Muscle of back (tissue), 13 donors: ENCODE data around the gene ARL6IP6. TPM values are rescaled to one million over a fixed set of nuclear protein-coding genes. Genes with fewer than 3 reads are reported as not detected.
A peak's percentile ranks its signal among the peaks of the same experiment; 100 is the strongest.

Experiments
- DNase-seq, 3 donors: peaks; one replicate each; pipeline versions ENCODE4 v3.0.0 to v3.0.0-alpha.2; 2013
- long read RNA-seq, 9 donors: transcript quantifications; one replicate each; lab custom pipeline, GENCODE V29; 2026
- polyA plus RNA-seq, 10 donors: library from polyadenylated mRNA; unstranded; fragments of 120-200 nt; gene quantifications; one replicate each; pipeline ENCODE4 v1.2.1, GENCODE V29; 2013; ENCODE audit not compliant: insufficient read length in 10 of 10

Gene ARL6IP6
- polyA plus RNA-seq, result 10 to 100 TPM; 34.7 to 54.5 (median 43.0) TPM
- long read RNA-seq, donor 1, transcript ARL6IP6-201 (4 exons, 2,805 nt), result major isoform, 23 of 25 reads
- long read RNA-seq, donor 1, partial matches to known transcripts, result 0 of 25 reads
- long read RNA-seq, donor 1, other reads (novel, unspliced or antisense), result 0 of 25 reads
- long read RNA-seq, donor 2, transcript ARL6IP6-201 (4 exons, 2,805 nt), result major isoform, 13 of 14 reads
- long read RNA-seq, donor 2, partial matches to known transcripts, result 0 of 14 reads
- long read RNA-seq, donor 2, other reads (novel, unspliced or antisense), result 0 of 14 reads
- long read RNA-seq, donor 3, result 0 reads
- long read RNA-seq, donor 4, transcript ARL6IP6-201 (4 exons, 2,805 nt), result major isoform, 15 of 15 reads
- long read RNA-seq, donor 4, partial matches to known transcripts, result 0 of 15 reads
- long read RNA-seq, donor 4, other reads (novel, unspliced or antisense), result 0 of 15 reads
- long read RNA-seq, donor 5, transcript ARL6IP6-201 (4 exons, 2,805 nt), result major isoform, 14 of 15 reads
- long read RNA-seq, donor 5, partial matches to known transcripts, result 0 of 15 reads
- long read RNA-seq, donor 5, other reads (novel, unspliced or antisense), result 0 of 15 reads
- long read RNA-seq, donor 6, transcript ARL6IP6-201 (4 exons, 2,805 nt), result major isoform, 24 of 25 reads
- long read RNA-seq, donor 6, partial matches to known transcripts, result 0 of 25 reads
- long read RNA-seq, donor 6, other reads (novel, unspliced or antisense), result 0 of 25 reads
- long read RNA-seq, donor 7, transcript ARL6IP6-201 (4 exons, 2,805 nt), result major isoform, 12 of 13 reads
- long read RNA-seq, donor 7, partial matches to known transcripts, result 0 of 13 reads
- long read RNA-seq, donor 7, other reads (novel, unspliced or antisense), result 0 of 13 reads
- long read RNA-seq, donor 8, transcript ARL6IP6-201 (4 exons, 2,805 nt), result major isoform, 19 of 19 reads
- long read RNA-seq, donor 8, partial matches to known transcripts, result 0 of 19 reads
- long read RNA-seq, donor 8, other reads (novel, unspliced or antisense), result 0 of 19 reads
- long read RNA-seq, donor 9, partial matches to known transcripts, result 0 of 3 reads
- long read RNA-seq, donor 9, other reads (novel, unspliced or antisense), result 0 of 3 reads

DNA sequence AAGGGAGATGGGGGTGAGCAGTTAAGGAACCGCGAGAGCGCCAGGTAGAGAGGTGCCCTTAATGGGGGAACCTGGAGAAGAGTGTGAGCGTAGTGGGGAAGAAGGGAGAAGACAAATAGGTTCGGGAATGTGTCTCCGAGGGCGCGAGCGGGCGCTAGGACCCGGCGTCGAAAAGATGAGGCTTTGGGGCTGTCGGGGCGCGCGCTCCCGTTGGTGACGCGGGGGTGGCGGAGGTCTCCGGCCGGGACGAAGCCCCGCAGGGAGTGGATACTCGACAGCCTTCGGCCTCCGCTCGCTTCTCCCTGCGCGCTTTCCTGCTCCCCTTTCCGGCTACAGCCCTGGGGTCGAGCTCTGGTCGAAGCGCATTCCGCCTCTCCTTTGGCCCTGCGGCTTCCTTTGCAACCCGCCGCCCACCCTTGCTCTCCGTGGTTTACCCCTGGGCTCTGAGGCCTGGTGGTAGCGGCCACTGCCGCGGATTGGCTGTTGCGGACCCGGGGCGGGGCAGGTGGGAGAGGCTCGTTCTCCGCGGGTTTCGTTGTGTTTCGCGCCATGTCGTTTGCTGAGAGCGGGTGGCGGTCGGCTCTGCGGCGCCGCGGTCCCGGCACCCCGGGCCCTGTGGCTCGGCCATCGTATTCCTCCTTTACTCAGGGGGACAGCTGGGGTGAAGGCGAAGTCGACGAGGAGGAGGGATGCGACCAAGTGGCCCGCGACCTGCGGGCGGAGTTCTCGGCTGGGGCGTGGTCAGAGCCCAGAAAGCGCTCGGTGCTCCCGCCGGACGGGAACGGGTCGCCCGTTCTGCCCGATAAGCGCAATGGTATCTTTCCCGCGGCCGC, at the start of gene ARL6IP6:
TSS of gene ARL6IP6 (plus strand) at position 545 of the 833 bp plus-strand sequence. CDS start at position 550, 5 bp downstream.
- DNase-seq, result peak; percentile 93 to 99 (median 95)

DNA sequence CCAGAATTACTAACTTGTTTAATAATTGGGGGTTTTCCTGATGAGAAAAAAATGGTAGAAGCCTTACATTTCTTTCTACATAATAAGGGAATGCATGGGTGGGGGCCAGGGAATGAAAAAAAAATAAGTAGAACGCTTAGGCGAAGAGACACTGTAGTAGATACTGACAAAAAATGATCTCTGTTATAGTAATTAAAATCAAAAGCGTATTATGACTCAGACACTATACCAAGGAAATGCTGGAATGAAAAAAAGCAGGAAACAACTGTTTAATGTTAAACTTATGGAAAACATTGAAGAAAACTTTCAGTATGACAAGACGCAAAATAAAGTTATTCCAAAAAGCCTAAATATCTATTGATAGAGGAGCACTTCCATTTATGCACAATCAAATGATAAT, 44.1 kb upstream of the ARL6IP6 start:
- DNase-seq, result no peak

DNA sequence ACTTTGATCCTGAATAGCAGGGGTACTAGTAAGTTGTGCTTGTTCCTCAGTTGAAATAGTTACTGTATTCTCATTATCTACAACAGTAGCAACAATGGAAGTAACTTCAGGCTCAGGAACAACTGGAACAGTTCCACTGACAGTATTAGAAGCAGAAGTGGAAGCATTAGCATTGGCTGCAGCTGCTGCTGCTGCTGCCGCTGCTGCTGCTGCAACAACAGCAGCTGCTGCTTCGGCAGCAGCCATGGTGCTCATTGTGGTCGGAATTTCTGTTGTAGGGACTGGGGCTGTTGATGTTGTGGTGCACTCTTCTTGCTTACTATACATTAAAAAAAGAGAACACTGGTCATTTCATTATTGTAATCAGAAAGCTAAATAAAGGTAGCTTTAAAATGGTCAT, 42.0 kb upstream of the ARL6IP6 start:
- DNase-seq, result peak in 1 of 3 donors; percentile 3

DNA sequence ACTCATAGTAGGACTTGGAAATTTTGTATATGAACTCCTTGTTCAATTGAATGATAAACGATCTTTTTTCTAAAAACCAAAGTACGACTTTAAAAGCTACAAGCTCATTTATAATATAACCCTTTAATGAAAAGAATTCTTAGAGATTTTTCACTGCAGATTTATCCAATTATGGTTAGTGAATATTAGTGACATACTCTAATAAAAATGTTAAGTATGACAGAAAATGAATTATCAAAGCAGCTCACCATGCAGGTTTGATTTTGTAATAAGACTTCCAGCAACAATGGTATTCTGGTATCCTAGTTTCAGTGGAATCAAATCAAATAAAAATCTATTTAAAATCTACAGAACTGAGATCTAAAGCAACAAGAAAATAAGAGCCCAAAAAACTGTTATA, 39.6 kb upstream of the ARL6IP6 start:
- DNase-seq, result no peak

DNA sequence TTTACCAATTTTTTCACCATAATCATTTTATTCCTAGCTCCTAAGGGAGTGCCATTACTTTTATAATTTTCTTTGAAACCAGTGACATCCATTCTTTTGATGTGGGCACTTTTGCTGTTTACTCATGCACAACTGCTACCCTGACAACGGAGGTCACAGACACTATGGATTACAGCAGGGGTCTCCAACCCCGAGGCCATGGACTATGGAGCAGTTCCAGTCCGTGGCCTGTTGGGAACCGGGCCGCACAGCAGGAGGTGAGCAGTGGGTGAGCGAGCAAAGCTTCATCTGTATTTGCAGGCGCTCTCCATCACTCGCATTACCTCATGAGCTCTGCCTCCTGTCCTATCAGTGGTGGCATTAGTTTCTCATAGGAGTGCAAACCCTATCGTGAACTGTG, 35.8 kb upstream of the ARL6IP6 start:
- no peak for DNase-seq

DNA sequence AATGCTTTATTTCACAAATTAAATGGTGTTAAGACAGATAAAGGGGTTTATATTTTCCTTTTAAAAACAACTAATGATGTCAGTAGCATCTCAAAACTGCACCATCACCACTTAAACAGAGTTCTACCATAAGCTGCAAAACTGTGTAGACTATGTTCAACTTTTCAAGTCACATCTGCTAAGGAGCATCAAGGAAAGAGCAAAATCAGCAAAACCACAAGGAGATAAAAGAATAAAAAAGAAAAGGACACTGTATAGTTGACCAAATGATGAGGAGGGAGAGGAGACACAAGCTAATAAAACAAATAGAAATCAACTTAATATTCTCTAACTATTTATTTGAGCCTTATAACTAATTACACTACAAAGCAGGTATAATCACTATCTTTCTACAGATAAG, 35.0 kb upstream of the ARL6IP6 start:
- DNase-seq, result no peak

DNA sequence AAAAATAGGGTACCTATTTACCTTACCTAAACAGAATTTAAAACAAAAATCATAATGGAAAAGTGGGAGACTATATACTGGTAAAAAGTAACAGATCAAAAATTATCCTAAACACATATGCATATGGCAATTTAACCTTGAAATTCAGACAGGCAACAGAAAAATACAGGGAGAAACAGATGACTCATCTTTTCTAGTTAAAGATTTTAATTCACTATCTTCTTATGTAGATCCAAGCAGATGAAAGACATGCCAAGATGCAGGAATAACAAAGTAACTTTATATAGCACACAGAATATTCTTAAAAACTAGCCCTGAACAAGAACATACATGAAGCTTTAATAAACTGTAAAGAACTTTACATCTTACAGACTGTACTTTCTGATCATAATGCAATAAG, 32.1 kb upstream of the ARL6IP6 start:
- no peak for DNase-seq

DNA sequence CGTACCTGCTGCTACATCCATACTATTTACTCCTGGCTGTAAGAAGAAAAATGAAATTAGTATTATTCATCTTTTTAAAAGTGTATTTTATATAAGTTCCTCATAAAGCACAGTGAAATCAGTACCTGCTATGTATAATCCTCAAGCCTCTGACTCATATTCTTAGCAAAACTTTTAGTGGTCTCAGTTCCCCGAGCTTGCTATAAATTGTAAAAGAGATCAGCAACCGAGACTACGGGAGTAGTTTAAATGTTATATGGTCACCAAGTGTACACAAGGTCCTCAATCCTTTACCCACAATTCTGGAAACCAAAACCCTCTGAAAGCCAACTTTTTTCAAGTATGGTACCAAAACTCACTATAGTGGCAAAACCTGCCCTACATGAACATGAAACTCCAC, 25.4 kb upstream of the ARL6IP6 start:
- DNase-seq, result no peak

DNA sequence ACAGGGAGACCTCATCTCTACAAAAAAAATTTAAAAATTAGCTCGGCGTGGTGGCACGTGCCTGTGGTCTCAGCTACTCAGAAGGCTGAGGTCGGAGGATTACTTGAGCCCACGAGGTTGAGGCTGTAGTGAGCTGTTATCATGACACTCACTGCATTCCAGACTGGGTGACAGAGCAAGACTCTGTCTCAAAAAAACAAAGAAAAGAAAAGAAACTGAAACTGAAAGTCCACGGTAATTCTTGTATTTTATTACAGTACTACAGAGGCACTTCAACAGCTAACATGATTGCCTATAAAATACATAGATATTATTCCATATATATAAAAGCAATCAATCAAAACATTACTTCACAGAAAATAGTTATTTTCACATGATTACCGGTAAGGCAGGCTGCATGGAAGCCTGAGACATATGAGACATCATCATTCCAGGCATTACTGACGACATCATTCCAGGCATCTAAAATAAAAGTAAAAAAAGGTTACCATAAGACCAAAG, 24.2 kb upstream of the ARL6IP6 start:
- DNase-seq, result peak in 2 of 3 donors; percentile 18 to 25

DNA sequence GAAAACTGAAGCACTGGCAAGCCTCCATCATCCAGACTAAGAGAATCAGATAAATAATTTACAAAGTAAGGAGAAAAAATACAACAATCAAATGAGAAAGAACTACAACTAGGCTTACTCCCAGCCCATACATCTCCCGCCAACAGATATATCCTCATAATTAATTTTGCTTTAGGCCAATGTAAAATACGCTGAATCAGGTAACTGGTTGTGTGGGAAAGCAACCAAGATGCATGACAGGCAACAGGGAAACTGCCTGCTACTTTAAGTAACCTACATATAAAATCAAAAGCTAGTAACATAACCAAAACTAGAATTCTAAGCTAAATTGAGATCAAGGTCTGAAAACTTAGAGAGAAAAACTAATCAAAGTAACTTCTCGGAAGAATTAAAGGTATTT, 22.7 kb upstream of the ARL6IP6 start:
- no peak for DNase-seq

DNA sequence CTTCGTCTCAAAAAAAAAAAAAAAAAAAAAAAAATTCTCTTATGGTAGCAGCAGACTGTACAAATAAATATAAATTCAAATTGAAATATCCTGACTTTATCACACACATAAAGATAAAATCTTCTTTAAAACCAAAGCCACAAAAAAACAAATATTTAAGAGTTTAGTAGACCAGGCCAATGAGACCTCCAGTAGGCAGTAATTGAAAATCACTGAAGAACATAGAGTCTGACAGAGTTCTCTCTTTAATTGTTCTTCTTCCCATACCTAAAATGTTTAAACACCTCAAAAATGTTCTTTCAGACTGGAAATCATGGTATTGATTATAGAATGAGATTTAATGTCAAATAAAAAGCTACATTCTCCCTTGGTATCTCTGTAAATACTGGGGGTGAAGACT, 21.9 kb upstream of the ARL6IP6 start:
- no peak for DNase-seq

DNA sequence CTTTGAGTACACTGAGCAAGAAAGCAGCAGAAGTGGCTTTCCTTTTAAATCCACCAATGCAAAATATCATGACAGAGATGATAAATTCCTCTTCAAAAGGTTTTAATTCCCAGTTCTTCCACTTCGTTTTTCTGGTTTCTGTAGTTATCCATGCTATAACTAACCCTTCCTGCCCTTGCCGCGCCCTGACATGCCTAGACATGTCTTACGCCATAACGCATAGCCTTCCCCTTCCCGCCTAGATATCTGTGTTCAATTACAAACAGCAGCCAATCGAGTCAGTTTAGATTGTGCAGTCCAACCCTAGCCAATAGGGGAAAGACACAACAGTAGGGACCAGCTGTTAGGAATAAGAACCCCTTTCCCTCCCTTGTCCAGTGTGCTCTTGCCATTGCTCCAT, 17.2 kb upstream of the ARL6IP6 start:
- no peak for DNase-seq

DNA sequence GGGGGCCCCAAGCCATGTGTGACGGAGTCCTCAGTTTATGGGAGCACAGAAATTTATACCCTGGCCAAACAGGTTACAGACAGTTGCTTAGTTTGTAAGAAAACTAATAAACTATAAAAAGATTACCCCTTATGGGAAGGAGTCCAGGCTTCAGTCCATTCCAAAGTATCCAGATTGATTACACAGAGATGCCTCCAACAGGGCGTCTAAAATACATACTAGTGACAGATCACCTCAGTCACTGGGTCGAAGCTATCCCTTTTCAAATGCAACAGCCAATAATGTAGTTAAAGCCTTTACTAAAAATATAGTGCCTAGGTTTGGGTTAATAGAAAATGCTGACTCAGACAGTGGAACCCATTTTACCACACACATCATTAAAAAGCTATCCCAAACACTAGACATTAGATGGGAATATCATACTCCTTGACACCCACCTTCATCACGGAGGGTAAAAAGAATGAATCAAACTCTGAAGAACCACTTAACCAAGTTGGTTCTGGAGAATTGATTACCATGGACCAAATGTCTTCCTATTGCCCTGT, 11.9 kb upstream of the ARL6IP6 start:
- DNase-seq, result no peak

DNA sequence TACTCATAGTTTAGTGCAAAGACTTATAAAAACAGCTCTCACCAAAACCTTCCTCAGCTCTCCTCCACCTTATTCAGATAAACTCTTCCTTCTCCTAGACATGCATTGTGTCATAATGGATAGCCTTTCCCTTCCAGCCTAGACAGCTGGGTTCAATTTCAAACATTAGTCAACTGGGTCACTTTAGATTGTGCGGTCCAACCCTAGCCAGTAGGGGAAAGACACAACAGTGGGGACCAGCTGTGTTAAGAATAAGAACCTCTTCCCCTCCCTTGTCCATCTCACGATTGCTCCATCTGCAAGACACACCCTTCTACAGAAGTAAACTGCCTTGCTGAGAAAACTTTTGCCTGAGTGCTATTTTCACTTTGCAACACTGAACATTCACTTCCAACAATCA, 9.7 kb upstream of the ARL6IP6 start:
- no peak for DNase-seq

DNA sequence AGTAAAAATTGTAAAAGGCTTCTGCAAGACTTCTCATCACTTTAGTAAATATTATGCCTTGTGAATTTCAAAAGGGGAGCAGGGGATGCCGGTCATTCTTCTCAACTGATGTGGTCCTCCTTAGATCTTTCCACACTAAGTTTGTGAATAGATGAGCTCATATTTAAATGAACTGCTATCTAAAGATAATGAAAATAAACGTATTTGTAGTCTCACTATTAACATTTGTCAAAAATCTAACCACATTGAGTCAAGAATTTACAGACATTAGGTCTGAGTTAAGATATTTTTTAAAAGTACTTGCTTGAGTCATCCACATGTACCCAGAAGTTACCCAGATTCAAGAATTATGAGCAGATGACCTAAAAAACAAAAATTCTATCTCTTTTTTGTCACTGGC, 7.7 kb upstream of the ARL6IP6 start:
- no peak for DNase-seq

DNA sequence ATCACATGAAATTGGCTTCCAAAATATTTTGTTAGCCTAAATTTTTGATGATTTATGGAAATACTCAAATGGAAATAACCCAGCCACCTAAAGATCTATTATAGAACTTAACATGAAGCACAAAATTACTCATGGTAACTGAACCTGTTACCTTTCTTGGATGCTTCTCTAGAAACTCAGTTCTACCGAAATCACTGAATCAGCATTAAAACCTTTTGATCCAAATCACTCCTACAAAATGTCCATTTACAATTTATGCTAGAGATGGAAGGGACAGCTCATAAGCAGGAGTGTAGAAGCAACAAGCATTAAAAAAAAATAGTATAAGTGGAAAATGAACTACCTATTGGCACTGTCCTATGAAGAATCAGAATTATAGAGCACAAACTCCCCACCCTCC, 3.3 kb upstream of the ARL6IP6 start:
- DNase-seq, result no peak

DNA sequence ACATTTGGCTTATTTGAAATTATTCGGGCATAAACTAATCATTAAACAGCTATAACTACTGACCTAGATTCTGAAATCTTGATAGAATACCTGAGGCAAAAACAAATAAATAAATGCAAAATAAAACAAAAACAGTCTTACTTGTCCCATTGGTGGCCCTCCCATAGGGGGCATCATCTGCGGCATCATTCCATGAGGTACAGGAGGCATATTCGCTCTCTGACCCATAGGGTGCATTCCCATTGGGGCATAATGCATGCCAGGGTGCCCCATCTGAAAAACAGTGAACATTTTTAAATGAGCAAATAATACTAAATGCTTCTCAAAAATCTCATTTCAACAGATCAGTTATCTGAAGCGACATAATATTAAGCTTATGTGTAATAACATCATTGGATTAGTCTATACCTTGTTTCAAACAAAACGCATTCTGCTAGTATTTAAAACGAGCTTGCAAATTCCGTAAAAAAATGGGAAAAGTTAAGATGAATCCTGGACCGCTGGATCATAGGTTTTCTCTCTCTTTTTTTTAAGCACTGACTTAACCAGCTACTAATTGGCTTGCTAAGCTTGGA, 2.5 kb upstream of the ARL6IP6 start:
- DNase-seq, result peak in 1 of 3 donors; percentile 10

DNA sequence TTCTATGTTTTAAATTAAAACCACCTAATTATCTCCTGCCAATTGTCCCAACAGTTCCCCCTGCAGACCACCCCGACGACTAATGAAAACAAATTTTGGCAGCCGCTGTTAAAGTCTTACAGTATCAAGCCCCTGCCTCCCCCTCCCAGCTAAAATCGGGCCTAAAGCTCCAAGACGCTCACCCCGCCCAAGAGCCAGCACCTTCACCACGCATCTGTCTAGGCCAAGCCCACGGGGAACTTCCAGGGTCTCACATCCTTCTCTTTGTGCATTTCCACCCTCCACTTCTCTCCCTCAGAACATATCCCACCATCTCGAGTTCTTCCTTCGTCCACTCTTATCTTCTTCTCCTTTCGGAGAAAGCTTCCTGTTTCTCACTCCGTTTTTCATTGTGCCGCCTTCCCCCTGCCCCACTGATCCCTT, 1.6 kb upstream of the ARL6IP6 start:
- no peak for DNase-seq

DNA sequence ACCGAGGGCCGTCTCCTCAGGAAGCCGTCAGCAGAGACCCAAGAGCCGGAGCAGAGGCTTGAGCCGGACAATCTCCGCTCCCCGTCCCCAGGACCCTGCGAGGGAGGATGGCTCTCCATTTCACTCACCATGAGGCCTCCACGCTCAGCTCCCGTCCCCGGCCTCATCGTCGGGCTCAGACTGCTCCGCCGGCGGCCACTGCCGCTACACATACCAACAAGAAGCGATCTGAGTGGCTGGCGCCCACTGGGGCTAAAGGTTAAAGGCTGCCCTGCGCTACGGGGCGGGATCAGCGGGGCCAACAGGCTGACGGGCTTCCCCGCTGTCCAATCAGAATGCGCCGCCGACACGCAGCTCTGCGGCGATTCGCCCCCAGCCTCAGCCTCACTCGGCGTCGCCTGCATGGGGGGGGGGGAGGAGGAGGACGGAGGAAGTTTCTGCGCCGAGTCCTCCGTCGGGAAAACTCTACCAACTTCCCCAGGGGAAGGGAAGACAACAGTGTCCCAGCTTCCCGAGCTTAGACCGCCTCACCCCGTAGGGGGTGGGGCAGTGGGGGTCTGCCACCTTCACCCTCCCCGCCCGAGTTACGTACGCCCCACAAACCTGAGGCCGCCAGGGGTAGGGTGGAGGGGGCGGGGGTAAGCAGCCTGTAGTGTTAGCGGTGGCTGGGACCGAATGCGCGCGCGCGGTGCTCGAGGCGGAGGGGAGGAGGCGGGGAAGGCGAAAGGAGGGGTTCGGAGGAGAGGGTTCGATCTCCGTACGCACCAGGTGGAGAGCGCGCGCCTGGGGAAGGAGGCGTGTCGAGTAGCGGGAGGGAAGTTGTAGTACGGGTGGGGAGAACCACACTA, 968 bp upstream of the ARL6IP6 start, which contains the start of gene PRPF40A:
TSS of gene PRPF40A (minus strand) at position 234 of the 848 bp plus-strand sequence. CDS start at position 212, 22 bp downstream.
- peak; percentile 98 to 100 (median 98) for DNase-seq
